Liver (tissue), 9 donors: ENCODE measurements around the gene SLC30A9. TPM values are rescaled to one million over a fixed set of nuclear protein-coding genes. Genes with fewer than 3 reads are reported as not detected.

Experiments
- DNase-seq: peaks from one replicate; pipeline ENCODE4 v3.0.0-alpha.2; 2017; ENCODE audit warnings: low spot score
- H3K27ac ChIP-seq, 2 donors: one replicate each; pipeline ENCODE4 v1.7.0; 2013; ENCODE audit warnings: inconsistent platforms in 2 of 2, low read length in 2 of 2, control low read depth in 1 of 2, low read depth in 1 of 2, mild to moderate bottlenecking in 1 of 2
- H3K27me3 ChIP-seq, 4 donors: one replicate each; pipeline versions ENCODE4 v1.6.1 to v1.7.0; 2013; ENCODE audit warnings: low read length in 3 of 4, inconsistent platforms in 1 of 4, mild to moderate bottlenecking in 1 of 4, moderate library complexity in 1 of 4; ENCODE audit not compliant: control insufficient read depth in 4 of 4, insufficient read depth in 4 of 4
- H3K36me3 ChIP-seq, 4 donors: one replicate each; pipeline versions ENCODE4 v1.6.1 to v1.7.0; 2013; ENCODE audit warnings: low read length in 3 of 4, mild to moderate bottlenecking in 3 of 4, low read depth in 1 of 4, moderate library complexity in 1 of 4; ENCODE audit not compliant: control insufficient read depth in 4 of 4, insufficient read depth in 3 of 4
- H3K4me1 ChIP-seq, 4 donors: one replicate each; pipeline versions ENCODE4 v1.6.1 to v1.7.0; 2013; ENCODE audit warnings: low read length in 3 of 4, mild to moderate bottlenecking in 3 of 4, moderate library complexity in 1 of 4; ENCODE audit not compliant: control insufficient read depth in 4 of 4, insufficient read depth in 4 of 4
- H3K4me3 ChIP-seq, 3 donors: one replicate each; pipeline versions ENCODE4 v1.6.1 to v1.7.0; 2013; ENCODE audit warnings: low read length in 3 of 3, control low read depth in 1 of 3, low read depth in 1 of 3, mild to moderate bottlenecking in 1 of 3
- H3K9ac ChIP-seq, 2 donors: one replicate each; pipeline ENCODE4 v1.7.0; 2013; ENCODE audit warnings: low read length in 2 of 2, mild to moderate bottlenecking in 2 of 2, moderate library complexity in 2 of 2, control low read depth in 1 of 2, low read depth in 1 of 2
- H3K9me3 ChIP-seq, 4 donors: one replicate each; pipeline versions ENCODE4 v1.6.1 to v1.7.0; 2013; ENCODE audit warnings: low read length in 3 of 4; ENCODE audit not compliant: control insufficient read depth in 4 of 4
- ATF3 ChIP-seq: IDR thresholded peaks from 2 replicates; pipeline ENCODE4 v1.6.1; 2016; ENCODE audit warnings: antibody characterized with exemption
- CTCF ChIP-seq: fragments of 150-350 bp; IDR thresholded peaks from 2 replicates; pipeline ENCODE4 v1.5.1; 2017; ENCODE audit warnings: improper control_type of control experiment, low read depth, low read length; ENCODE audit not compliant: missing input control
- EGR1 ChIP-seq, 2 donors: IDR thresholded peaks; 2 replicates each; pipeline ENCODE4 v1.6.1; 2016 to 2018; ENCODE audit warnings: antibody characterized with exemption in 2 of 2, low read depth in 2 of 2
- FOXA1 ChIP-seq: IDR thresholded peaks from 2 replicates; pipeline ENCODE4 v1.6.1; 2016; ENCODE audit warnings: antibody characterized with exemption
- FOXA2 ChIP-seq: IDR thresholded peaks from 2 replicates; pipeline ENCODE4 v1.6.1; 2016; ENCODE audit warnings: antibody characterized with exemption
- HNF4A ChIP-seq, 2 donors: conservative IDR thresholded peaks; 2 replicates each; pipeline ENCODE4 v1.6.1; 2016; ENCODE audit warnings: antibody characterized with exemption in 2 of 2, mild to moderate bottlenecking in 2 of 2
- HNF4G ChIP-seq: IDR thresholded peaks from 2 replicates; pipeline ENCODE4 v1.6.1; 2016; ENCODE audit warnings: antibody characterized with exemption
- JUND ChIP-seq, 2 donors: IDR thresholded peaks; 2 replicates each; pipeline ENCODE4 v1.6.1; 2016; ENCODE audit warnings: antibody characterized with exemption in 2 of 2
- MAX ChIP-seq: IDR thresholded peaks from 2 replicates; pipeline ENCODE4 v1.6.1; 2016; ENCODE audit warnings: antibody characterized with exemption
- RAD21 ChIP-seq, 2 donors: IDR thresholded peaks; 2 replicates each; pipeline ENCODE4 v1.6.1; 2016; ENCODE audit warnings: antibody characterized with exemption in 2 of 2, mild to moderate bottlenecking in 2 of 2
- REST ChIP-seq: IDR thresholded peaks from 2 replicates; pipeline ENCODE4 v1.6.1; 2016; ENCODE audit warnings: antibody characterized with exemption, mild to moderate bottlenecking
- RXRA ChIP-seq, 2 donors: IDR thresholded peaks; 2 replicates each; pipeline ENCODE4 v1.6.1; 2017 to 2018; ENCODE audit warnings: antibody characterized with exemption in 2 of 2, mild to moderate bottlenecking in 1 of 2
- SP1 ChIP-seq: IDR thresholded peaks from 2 replicates; pipeline ENCODE4 v1.6.1; 2018; ENCODE audit warnings: antibody characterized with exemption, mild to moderate bottlenecking
- TAF1 ChIP-seq: conservative IDR thresholded peaks from 2 replicates; pipeline ENCODE4 v1.6.1; 2016; ENCODE audit warnings: antibody characterized with exemption, mild to moderate bottlenecking
- YY1 ChIP-seq: IDR thresholded peaks from 2 replicates; pipeline ENCODE4 v1.6.1; 2016; ENCODE audit warnings: antibody characterized with exemption, mild to moderate bottlenecking
- ZBTB33 ChIP-seq: IDR thresholded peaks from 2 replicates; pipeline ENCODE4 v1.6.1; 2016; ENCODE audit warnings: antibody characterized with exemption
- WGBS: extraction: QIAGEN DNeasy Blood & Tissue Kit; methylation state at CpG from one replicate; pipeline ENCODE4 v1.1.7; 2013; 5-methylcytosine and 5-hydroxymethylcytosine counted together
- polyA plus RNA-seq, 2 donors: library from polyadenylated mRNA; stranded (reverse) in 1 of 2; unstranded in 1 of 2; fragments of 200-250 nt in 1 of 2; fragments of >200 nt in 1 of 2; fragmentation: Nextera tagmentation in 1 of 2; extraction: Ambion mirVana in 1 of 2; gene quantifications; one replicate each; pipeline versions ENCODE4 v1.2.1 to v1.2.3, GENCODE V29; 2013 to 2015
- total RNA-seq, 2 donors: library from RNA; depleted of rRNA; stranded (reverse); fragments of >200 nt; gene quantifications; one replicate each; pipeline ENCODE4 v1.2.3, GENCODE V29; 2014
- donor health status: healthy.
- donor health status: healthy.
- donor health status: healthy.
- donor health status: healthy.
- donor health status: healthy.

The SLC30A9 gene
- total and polyA plus RNA-seq, 4 donors = 13.5 to 31.0 (median 22.2) TPM

- Histone ChIP-seq H3K4me1 (peaks cover 2 to 15% (median 6%) of the 10 kb centered on the region in 4 donors), H3K36me3 (no peaks in the 10 kb centered on the region), H3K4me3 (no peak overlapping the region), H3K27me3 (no peaks in the 10 kb centered on the region), H3K9me3 (no peaks in the 10 kb centered on the region), H3K27ac (no peak overlapping the region), H3K9ac (no peak overlapping the region)
- 86% methylated on average over 1 of the region's 1 CpG for WGBS
- no peak for TF ChIP-seq FOXA2
- no peak for TF ChIP-seq ATF3
- no peak for DNase-seq
These were observed 15.0 kb upstream of the SLC30A9 start for GRCh38 chr4:41975341-41975740.

- no peaks in the 10 kb centered on the region for H3K36me3 ChIP-seq
- no peak for TF ChIP-seq JUND (IDR thresholded peaks at IDR 0.05)
- TF ChIP-seq HNF4A (conservative IDR thresholded peaks at IDR 0.05) = peak in 1 of 2 donors; percentile 31
- H3K9me3 ChIP-seq = no peaks in the 10 kb centered on the region
- H3K4me1 ChIP-seq = peaks cover 2 to 15% (median 6%) of the 10 kb centered on the region in 4 donors
- H3K27me3 ChIP-seq = no peaks in the 10 kb centered on the region
- H3K27ac ChIP-seq = no peak overlapping the region
- 22% methylated on average over 1 of the region's 1 CpG for WGBS
- H3K9ac ChIP-seq = no peak overlapping the region
- no peak overlapping the region for H3K4me3 ChIP-seq
- DNase-seq = no peak
These were observed 13.4 kb upstream of the SLC30A9 start for GRCh38 chr4:41976775-41977516.

GRCh38 chr4:41977709-41978108 is 12.6 kb upstream of the SLC30A9 start:
- H3K4me3 ChIP-seq = no peak overlapping the region
- no peak for DNase-seq
- peaks cover 2 to 15% (median 6%) of the 10 kb centered on the region in 4 donors for H3K4me1 ChIP-seq
- no peak overlapping the region for H3K9ac ChIP-seq
- no peak overlapping the region for H3K27ac ChIP-seq
- no peaks in the 10 kb centered on the region for H3K9me3 ChIP-seq
- H3K27me3 ChIP-seq = no peaks in the 10 kb centered on the region
- 50% methylated on average over 3 of the region's 3 CpGs for WGBS
- TF ChIP-seq RXRA (IDR thresholded peaks at IDR 0.05) = no peak
- no peak for TF ChIP-seq FOXA2
- no peak for TF ChIP-seq SP1
- TF ChIP-seq ATF3 = no peak
- TF ChIP-seq FOXA1 = no peak
- no peak for TF ChIP-seq HNF4A (conservative IDR thresholded peaks at IDR 0.05)
- no peak for TF ChIP-seq REST
- no peak for TF ChIP-seq YY1
- no peak for TF ChIP-seq MAX
- no peak for TF ChIP-seq CTCF
- no peak for TF ChIP-seq RAD21 (IDR thresholded peaks at IDR 0.05)
- no peak for TF ChIP-seq HNF4G
- TF ChIP-seq EGR1 (IDR thresholded peaks at IDR 0.05; ENCODE audit: low read depth in 2 of 2) = no peak
- no peak for TF ChIP-seq TAF1
- no peak for TF ChIP-seq JUND (IDR thresholded peaks at IDR 0.05)
- no peak for TF ChIP-seq ZBTB33
- no peaks in the 10 kb centered on the region for H3K36me3 ChIP-seq
